HG02588 (cell line): Measurements from ENCODE around the gene RASA1.
"Not testable (repeated sequence)": the region's sequence is repeated elsewhere in the genome, so short reads cannot be mapped to it uniquely, and the experiment has no call there.

ENCODE experiments used
- ATAC-seq: cut with Tn5 transposase; IDR thresholded peaks from one replicate; pipeline ENCODE4 v1.9.1; 2021; ENCODE audit warnings: mild to moderate bottlenecking, moderate library complexity; ENCODE audit not compliant: unreplicated experiment

RASA1 gene

GRCh38 chr5:87267574-87268125, at the start of gene RASA1:
TSS of gene RASA1 (plus strand) at chr5:87267883. CDS start at chr5:87268452, 569 bp downstream.
- peak; percentile 56 for ATAC-seq

- ATAC-seq, result no peak
Measured at GRCh38 chr5:87229780-87230179, 37.9 kb upstream of the RASA1 start.

GRCh38 chr5:87231037-87231808, 36.5 kb upstream of the RASA1 start:
- peak; percentile 91 for ATAC-seq

GRCh38 chr5:87233143-87233542, 34.5 kb upstream of the RASA1 start:
- no peak for ATAC-seq

- ATAC-seq, result no peak
Measured at GRCh38 chr5:87241555-87241954, 26.1 kb upstream of the RASA1 start.

DNA sequence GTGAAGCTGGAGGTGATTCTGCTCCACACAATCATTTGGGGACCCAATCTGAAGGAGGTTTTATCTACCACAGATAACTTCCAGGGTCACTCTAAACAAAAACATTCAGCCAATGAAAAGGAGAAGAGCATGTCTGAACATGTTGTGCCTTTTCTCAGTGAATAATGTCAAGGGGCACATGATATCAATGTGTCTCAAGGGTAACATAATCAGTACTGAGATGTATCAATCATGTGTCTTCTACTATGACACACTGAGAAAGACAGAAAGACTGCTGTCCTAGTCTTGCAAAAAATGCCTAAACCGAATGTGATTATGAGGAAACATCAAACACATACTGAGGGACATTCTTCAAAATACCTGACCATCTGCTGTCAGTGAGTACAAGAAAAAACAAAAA, 25.4 kb upstream of the RASA1 start:
- no peak for ATAC-seq

DNA sequence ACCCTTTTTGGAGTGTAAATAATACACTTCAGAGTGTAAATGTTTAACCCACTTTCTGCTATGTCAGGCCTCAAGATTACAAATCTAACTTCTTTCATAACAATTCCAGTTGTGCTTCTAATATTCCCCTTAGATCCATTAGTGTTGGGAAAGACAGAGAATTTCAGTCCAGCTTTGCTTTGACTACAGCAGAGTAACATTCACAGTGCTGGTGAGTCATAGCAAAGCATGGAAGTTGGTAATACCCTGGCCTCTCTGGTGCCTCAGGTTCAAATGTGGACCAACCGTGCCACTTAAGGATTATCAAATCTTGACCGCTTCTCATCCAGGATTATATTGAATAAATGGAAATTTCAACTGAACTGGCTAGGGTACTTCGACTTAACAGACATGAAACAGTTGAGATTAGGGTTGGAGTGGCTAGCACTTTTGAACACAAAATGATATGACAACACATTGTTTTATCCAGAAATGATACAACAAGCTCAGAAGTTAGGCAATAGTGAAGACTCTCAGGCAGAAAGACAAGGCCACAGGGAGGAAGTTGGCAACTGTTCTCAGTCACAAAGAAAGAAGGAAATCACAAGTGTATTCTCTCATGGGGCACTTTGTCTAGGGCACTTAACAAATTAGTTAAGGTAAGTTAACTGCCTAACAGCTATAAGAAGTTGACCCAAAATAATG, 24.4 kb upstream of the RASA1 start:
- ATAC-seq, result no peak

GRCh38 chr5:87245451-87245850, 22.2 kb upstream of the RASA1 start:
- ATAC-seq, result no peak

DNA sequence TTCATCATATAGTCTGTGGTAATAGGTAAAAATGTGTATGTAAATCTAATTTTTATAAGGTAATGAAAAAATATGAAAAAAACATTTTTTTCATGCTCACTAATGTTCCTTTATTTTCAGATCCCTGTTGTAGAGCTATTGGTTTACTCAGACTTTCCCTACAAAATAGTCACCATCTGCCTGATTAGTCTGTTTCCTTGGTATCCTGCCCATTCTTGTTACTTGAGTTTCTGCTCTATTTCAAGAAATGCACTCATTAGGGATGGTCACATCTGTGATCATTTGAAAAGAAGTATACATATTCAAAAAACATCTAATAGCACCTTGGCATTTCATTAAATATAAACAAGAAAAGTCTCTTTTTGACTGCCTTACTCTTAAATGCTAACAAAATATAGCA, 21.6 kb upstream of the RASA1 start:
- ATAC-seq, result no peak

GRCh38 chr5:87252283-87252605, 15.4 kb upstream of the RASA1 start:
- no peak for ATAC-seq

DNA sequence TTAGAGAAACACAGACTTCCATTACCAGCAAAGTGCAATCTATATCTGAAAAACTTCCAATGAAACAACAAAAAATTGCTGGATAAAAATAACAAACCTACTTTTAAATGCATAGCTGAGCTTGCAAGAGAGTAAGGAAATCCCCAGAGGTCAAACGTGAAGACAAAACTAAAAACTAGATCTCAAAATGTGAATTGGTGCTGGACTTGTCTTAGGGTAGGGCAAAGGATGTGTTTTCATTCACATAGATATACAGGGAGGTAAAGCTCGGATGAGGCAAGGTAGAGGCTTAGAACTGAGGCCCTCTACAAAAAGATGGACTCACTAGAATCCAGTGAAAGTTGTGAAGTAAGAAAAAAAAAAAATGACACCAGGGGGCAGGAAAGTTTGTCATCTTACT, 13.6 kb upstream of the RASA1 start:
- no peak for ATAC-seq

GRCh38 chr5:87258507-87258906, 9.2 kb upstream of the RASA1 start:
- no peak for ATAC-seq

GRCh38 chr5:87260604-87261192, 7.0 kb upstream of the RASA1 start:
- ATAC-seq, result no peak

GRCh38 chr5:87263498-87263897, 4.2 kb upstream of the RASA1 start:
- no peak for ATAC-seq

- peak; percentile 2 for ATAC-seq
Measured at GRCh38 chr5:87266914-87267573, 639 bp upstream of the RASA1 start.

DNA sequence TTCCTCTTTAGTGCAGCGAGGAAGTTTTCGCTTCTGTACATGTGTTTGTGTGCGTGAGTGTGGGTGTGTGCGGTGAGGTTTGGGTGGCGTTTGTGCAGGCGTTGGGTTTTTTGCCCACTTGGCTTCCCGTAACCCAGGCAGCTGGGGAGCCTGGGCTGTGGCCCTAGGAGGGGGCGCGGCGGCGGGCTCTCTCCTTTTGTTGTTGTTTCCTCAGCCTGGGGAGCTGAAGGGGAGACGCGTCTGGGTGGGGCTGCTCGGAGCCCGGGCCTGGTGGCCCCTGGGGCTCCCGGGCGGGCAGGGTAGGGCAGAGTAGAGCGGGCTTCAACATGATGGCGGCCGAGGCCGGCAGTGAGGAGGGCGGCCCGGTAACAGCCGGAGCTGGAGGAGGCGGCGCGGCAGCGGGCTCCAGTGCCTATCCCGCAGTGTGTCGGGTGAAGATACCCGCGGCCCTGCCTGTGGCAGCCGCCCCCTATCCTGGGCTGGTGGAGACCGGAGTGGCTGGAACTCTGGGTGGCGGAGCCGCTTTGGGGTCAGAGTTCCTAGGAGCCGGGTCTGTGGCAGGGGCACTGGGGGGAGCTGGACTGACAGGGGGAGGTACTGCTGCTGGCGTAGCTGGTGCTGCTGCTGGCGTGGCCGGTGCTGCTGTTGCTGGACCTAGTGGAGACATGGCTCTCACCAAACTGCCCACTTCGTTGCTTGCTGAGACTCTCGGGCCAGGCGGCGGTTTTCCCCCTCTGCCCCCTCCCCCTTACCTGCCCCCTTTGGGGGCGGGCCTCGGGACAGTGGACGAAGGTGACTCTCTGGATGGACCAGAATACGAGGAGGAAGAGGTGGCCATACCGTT, 665 bp downstream of the RASA1 start:
- ATAC-seq, result peak; percentile 58

GRCh38 chr5:87268970-87269377, 1.3 kb downstream of the RASA1 start:
- ATAC-seq, result no peak

DNA sequence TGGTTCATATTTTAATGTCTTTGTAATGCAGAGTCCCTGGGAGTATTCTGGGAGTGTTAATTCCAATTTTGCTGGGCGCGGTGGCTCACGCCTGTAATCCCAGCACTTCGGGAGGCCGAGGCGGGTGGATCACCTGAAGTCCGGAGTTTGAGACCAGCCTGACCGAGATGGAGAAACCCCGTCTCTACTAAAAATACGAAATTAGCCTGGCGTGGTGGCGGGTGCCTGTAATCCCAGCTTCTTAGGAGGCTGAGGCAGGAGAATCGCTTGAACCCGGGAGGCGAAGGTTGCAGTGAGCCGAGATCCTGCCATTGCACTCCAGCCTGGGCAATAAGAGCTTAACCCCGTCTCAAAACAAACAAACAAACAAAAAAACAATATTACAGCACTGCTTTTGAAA, 3.2 kb downstream of the RASA1 start:
- ATAC-seq, result not testable (repeated sequence)

GRCh38 chr5:87276655-87277054, 9.0 kb downstream of the RASA1 start:
- ATAC-seq, result no peak

DNA sequence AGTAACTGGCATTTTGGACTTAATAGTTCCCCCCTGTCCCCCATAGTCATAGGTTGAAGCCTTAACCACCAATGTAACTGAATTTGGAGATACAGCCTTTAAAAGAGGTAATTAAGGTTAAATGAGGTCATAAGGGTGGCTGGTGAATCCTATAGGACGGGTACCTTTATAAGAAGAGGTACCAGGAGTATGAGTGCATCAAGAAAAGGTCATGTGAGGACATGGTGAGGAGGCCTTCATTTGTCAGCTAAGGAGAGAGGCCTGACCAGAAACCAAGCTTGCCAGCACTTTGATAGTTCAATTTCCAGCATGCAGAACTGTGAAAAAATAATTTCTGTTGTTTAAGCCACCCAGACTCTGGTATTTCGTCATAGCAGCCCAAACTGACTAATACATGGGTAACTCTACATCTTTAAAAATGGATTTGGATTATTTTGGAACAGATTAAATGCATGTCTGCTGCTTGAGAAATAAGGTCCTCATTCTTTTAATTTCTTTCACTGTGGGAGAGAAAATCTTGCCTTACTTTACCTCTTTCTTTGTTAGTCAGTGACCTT, 9.7 kb downstream of the RASA1 start:
- ATAC-seq, result no peak
